HG02884 (cell line): ENCODE results near the gene SPATA25.
"Not testable (repeated sequence)": the region's sequence is repeated elsewhere in the genome, so short reads cannot be mapped to it uniquely, and the experiment has no call there.

Experiments used
- ATAC-seq: cut with Tn5 transposase; IDR thresholded peaks from one replicate; pipeline ENCODE4 v1.9.1; 2021; ENCODE audit warnings: mild to moderate bottlenecking, moderate library complexity; ENCODE audit not compliant: unreplicated experiment

SPATA25 gene

GRCh38 chr20:45887346-45887715 is at the start of gene SPATA25:
SPATA25 (minus strand) TSS chr20:45887622; CDS start chr20:45887590, 32 bp downstream.
- ATAC-seq = no peak

- peak; percentile 12 for ATAC-seq
These were observed 48.1 kb upstream of the SPATA25 start for GRCh38 chr20:45935416-45936046.

- peak; percentile 68 for ATAC-seq
These were observed 47.4 kb upstream of the SPATA25 start, which contains the start of gene PCIF1 for GRCh38 chr20:45934586-45935415. PCIF1 (plus strand) TSS chr20:45934683; CDS start chr20:45939000, 4,317 bp downstream.

- peak; percentile 15 for ATAC-seq
These were observed 46.7 kb upstream of the SPATA25 start for GRCh38 chr20:45934046-45934585.

- ATAC-seq = no peak
These were observed 46.0 kb upstream of the SPATA25 start for GRCh38 chr20:45933266-45934045.

- ATAC-seq = not testable (repeated sequence)
These were observed 44.3 kb upstream of the SPATA25 start for GRCh38 chr20:45931680-45932079.

- no peak for ATAC-seq
These were observed 39.9 kb upstream of the SPATA25 start for GRCh38 chr20:45927071-45927878.

- ATAC-seq = no peak
These were observed 39.3 kb upstream of the SPATA25 start for GRCh38 chr20:45926731-45927070.

- no peak for ATAC-seq
These were observed 38.5 kb upstream of the SPATA25 start for GRCh38 chr20:45925821-45926506.

GRCh38 chr20:45924391-45925261 is 37.2 kb upstream of the SPATA25 start:
- ATAC-seq = no peak

- no peak for ATAC-seq
These were observed 34.1 kb upstream of the SPATA25 start for GRCh38 chr20:45921337-45922189.

GRCh38 chr20:45920462-45921336 is 33.3 kb upstream of the SPATA25 start:
- ATAC-seq = no peak

- no peak for ATAC-seq
These were observed 32.3 kb upstream of the SPATA25 start for GRCh38 chr20:45919542-45920399.

- no peak for ATAC-seq
These were observed 31.5 kb upstream of the SPATA25 start for GRCh38 chr20:45918779-45919537.

GRCh38 chr20:45918182-45918737 is 30.8 kb upstream of the SPATA25 start:
- no peak for ATAC-seq
